Measurements from ENCODE around the gene SHISA9. TPM values are rescaled to one million over a fixed set of nuclear protein-coding genes. Genes with fewer than 3 reads are reported as not detected.

The SHISA9 gene
- total and polyA plus RNA-seq, 2 experiments from 2014 or later = 0.83 to 1.3 TPM

DNA sequence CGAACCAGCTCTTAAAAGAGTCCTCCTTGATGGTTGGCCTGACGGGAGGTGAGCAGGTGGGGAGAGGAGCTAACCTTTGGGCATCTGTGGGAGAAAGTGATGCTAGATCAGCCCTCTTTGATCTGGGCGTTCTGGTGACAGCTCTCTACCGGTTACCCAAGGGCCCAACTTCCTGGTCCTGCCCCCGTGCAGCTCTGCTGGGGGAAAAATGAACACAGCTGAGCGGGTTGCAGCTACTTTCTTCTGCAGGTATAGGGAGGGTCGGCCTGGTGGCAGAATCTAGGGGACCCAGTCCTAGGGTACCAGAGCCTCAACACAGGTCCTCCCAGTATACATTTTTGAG lies 2.9 kb downstream of the SHISA9 start:
- Histone ChIP-seq H3K27ac (no peak overlapping the region), H3K4me1 (ENCODE audit: insufficient read depth) (peaks cover 16% of the 10 kb centered on the region), H3K79me2 (no peaks in the 10 kb centered on the region), H3K27me3 (peaks cover 65% of the 10 kb centered on the region), H3K4me3 (no peak overlapping the region), H3K9me3 (ENCODE audit: low read depth) (no peaks in the 10 kb centered on the region), H3K36me3 (replicated peaks; ENCODE audit: insufficient read depth, low read depth) (no peaks in the 10 kb centered on the region), H3K9me2 (replicated peaks; ENCODE audit: insufficient read depth) (no peaks in the 10 kb centered on the region), H3K4me2 (no peak overlapping the region), H2AFZ (no peak overlapping the region), H4K20me1 (ENCODE audit: insufficient read depth, poor library complexity, severe bottlenecking) (no peaks in the 10 kb centered on the region)
- no peak for DNase-seq (ENCODE audit: low spot score)
- 43% methylated on average over 7 of the region's 7 CpGs for WGBS (ENCODE audit: low lambda C conversion rate, missing lambda C conversion rate)
- TF ChIP-seq EZH2phosphoT487 (IDR thresholded peaks at IDR 0.05; ENCODE audit: low read depth, severe bottlenecking, unreplicated experiment) = no peak
- no peak for TF ChIP-seq EZH2 (IDR thresholded peaks at IDR 0.05; ENCODE audit: borderline replicate concordance)
- TF ChIP-seq CTCF (IDR thresholded peaks at IDR 0.05; ENCODE audit: poor library complexity) = no peak

DNA sequence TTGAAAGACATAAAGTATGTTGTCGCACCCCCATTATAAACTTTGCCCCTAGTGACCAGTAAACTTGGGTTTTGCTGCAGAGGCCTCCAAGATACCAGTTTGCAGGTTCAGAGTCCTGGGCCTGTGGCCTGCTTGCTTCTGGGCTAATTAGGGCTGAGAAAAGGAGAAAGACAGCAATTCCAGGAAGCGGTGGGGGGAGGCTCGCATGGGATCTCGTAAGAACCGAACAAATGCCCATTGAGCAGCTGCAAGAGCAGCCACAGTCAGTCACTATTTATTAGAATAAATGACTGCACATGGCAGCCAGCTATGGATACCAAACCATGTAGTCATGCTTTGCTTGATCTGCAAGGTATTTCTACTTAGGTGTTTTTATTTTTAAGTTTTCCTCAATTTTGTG lies 4.9 kb downstream of the SHISA9 start:
- Histone ChIP-seq H3K4me1 (ENCODE audit: insufficient read depth) (peaks cover 16% of the 10 kb centered on the region), H3K27me3 (peaks cover 47% of the 10 kb centered on the region)
- no peak for DNase-seq (ENCODE audit: low spot score)

GRCh38 chr16:12906765-12907516 lies 5.5 kb downstream of the SHISA9 start:
- no peak for TF ChIP-seq EZH2phosphoT487 (IDR thresholded peaks at IDR 0.05; ENCODE audit: low read depth, severe bottlenecking, unreplicated experiment)
- Histone ChIP-seq H2AFZ (no peak overlapping the region), H3K9me3 (ENCODE audit: low read depth) (no peaks in the 10 kb centered on the region), H3K79me2 (no peaks in the 10 kb centered on the region), H3K4me3 (no peak overlapping the region), H3K36me3 (replicated peaks; ENCODE audit: insufficient read depth, low read depth) (no peaks in the 10 kb centered on the region), H3K4me2 (no peak overlapping the region), H4K20me1 (ENCODE audit: insufficient read depth, poor library complexity, severe bottlenecking) (no peaks in the 10 kb centered on the region), H3K4me1 (ENCODE audit: insufficient read depth) (peaks cover 16% of the 10 kb centered on the region), H3K9me2 (replicated peaks; ENCODE audit: insufficient read depth) (no peaks in the 10 kb centered on the region), H3K27me3 (peaks cover 46% of the 10 kb centered on the region), H3K27ac (no peak overlapping the region)
- no peak for DNase-seq (ENCODE audit: low spot score)
- 94% methylated on average over 4 of the region's 5 CpGs for WGBS (ENCODE audit: low lambda C conversion rate, missing lambda C conversion rate)

More for the DNA sequence above, 4.9 kb downstream of the SHISA9 start:
- no peaks in the 10 kb centered on the region for H4K20me1 ChIP-seq (ENCODE audit: insufficient read depth, poor library complexity, severe bottlenecking)
- no peaks in the 10 kb centered on the region for H3K9me3 ChIP-seq (ENCODE audit: low read depth)
- H3K4me2 ChIP-seq = no peak overlapping the region
- no peaks in the 10 kb centered on the region for H3K79me2 ChIP-seq
- no peak overlapping the region for H3K4me3 ChIP-seq
- TF ChIP-seq EZH2phosphoT487 (IDR thresholded peaks at IDR 0.05; ENCODE audit: low read depth, severe bottlenecking, unreplicated experiment) (no peak), EZH2 (IDR thresholded peaks at IDR 0.05; ENCODE audit: borderline replicate concordance) (no peak), CTCF (IDR thresholded peaks at IDR 0.05; ENCODE audit: poor library complexity) (no peak)
- no peaks in the 10 kb centered on the region for H3K36me3 ChIP-seq (replicated peaks; ENCODE audit: insufficient read depth, low read depth)
- H3K9me2 ChIP-seq (replicated peaks; ENCODE audit: insufficient read depth) = no peaks in the 10 kb centered on the region
- WGBS (ENCODE audit: low lambda C conversion rate, missing lambda C conversion rate) = 66% methylated on average over 5 of the region's 5 CpGs
- no peak overlapping the region for H2AFZ ChIP-seq
- H3K27ac ChIP-seq = no peak overlapping the region

GRCh38 chr16:12907670-12908233 lies 6.4 kb downstream of the SHISA9 start:
- Histone ChIP-seq H3K4me2 (no peak overlapping the region), H3K4me3 (no peak overlapping the region), H3K9me3 (ENCODE audit: low read depth) (no peaks in the 10 kb centered on the region), H2AFZ (no peak overlapping the region), H3K79me2 (no peaks in the 10 kb centered on the region), H4K20me1 (ENCODE audit: insufficient read depth, poor library complexity, severe bottlenecking) (no peaks in the 10 kb centered on the region), H3K9me2 (replicated peaks; ENCODE audit: insufficient read depth) (no peaks in the 10 kb centered on the region), H3K4me1 (ENCODE audit: insufficient read depth) (peaks cover 9% of the 10 kb centered on the region), H3K36me3 (replicated peaks; ENCODE audit: insufficient read depth, low read depth) (no peaks in the 10 kb centered on the region), H3K27ac (no peak overlapping the region), H3K27me3 (peaks cover 38% of the 10 kb centered on the region)
- no peak for DNase-seq (ENCODE audit: low spot score)
- TF ChIP-seq CTCF (IDR thresholded peaks at IDR 0.05; ENCODE audit: poor library complexity) = no peak
- no peak for TF ChIP-seq EZH2phosphoT487 (IDR thresholded peaks at IDR 0.05; ENCODE audit: low read depth, severe bottlenecking, unreplicated experiment)
- TF ChIP-seq EZH2 (IDR thresholded peaks at IDR 0.05; ENCODE audit: borderline replicate concordance) = no peak
- 66% methylated on average over 5 of the region's 5 CpGs for WGBS (ENCODE audit: low lambda C conversion rate, missing lambda C conversion rate)

Data from hepatocyte (in vitro differentiated cells).